PFSK-1 (cell line): ENCODE data around the gene ANKS1B.

Experiments used
- FOXP2 ChIP-seq: optimal IDR thresholded peaks from 2 replicates; pipeline ENCODE3; 2011; ENCODE audit warnings: borderline replicate concordance, control low read depth, inconsistent platforms; ENCODE audit not compliant: insufficient read depth; ENCODE audit errors: extremely low read length, extremely low read depth
- POLR2AphosphoS5 ChIP-seq: IDR thresholded peaks from 2 replicates; pipeline ENCODE4 v1.6.1; 2012; ENCODE audit warnings: low read depth, mild to moderate bottlenecking, control low read depth, low read length, moderate library complexity
- SIN3A ChIP-seq: IDR thresholded peaks from 2 replicates; pipeline ENCODE4 v1.6.1; 2012; ENCODE audit warnings: mild to moderate bottlenecking, low read length, moderate library complexity, borderline replicate concordance; ENCODE audit not compliant: insufficient read depth
- TAF1 ChIP-seq: IDR thresholded peaks from 2 replicates; pipeline ENCODE4 v1.6.1; 2012; ENCODE audit warnings: low read length, control low read depth, borderline replicate concordance; ENCODE audit not compliant: insufficient read depth
- TF ChIP-seq, protein P1 (sequence below), 2 experiments: IDR thresholded peaks; 2 replicates each; pipeline versions ENCODE4 v1.6.1 to v1.8.0; 2011 to 2012; ENCODE audit warnings: low read depth in 2 of 2, low read length in 2 of 2, control low read depth in 1 of 2, inconsistent platforms in 1 of 2, mild to moderate bottlenecking in 1 of 2, moderate library complexity in 1 of 2; ENCODE audit not compliant: insufficient read depth in 1 of 2

DNA sequence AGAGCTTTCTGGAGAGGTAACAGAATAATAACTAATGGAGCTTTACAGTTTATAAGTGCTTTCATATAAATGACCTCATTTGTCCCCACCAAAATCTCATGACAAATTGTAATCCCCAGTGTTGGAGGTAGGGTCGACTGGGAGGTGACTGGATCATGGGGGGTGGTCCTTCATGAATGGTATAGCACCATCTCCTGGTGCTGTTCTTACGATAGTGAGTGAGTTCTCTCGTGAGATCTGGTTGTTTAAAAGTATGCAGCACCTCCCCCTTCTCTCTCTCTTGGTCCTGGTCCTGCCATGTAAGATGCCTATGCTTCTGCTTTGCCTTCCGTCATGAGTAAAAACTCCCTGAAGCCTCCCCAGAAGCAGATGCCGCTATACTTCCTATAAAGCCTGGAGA lies 760.5 kb downstream of the ANKS1B start:
- TF ChIP-seq POLR2AphosphoS5 (no peak), TAF1 (no peak), SIN3A (no peak), FOXP2 (no peak)
- TF ChIP-seq, protein P1, sequence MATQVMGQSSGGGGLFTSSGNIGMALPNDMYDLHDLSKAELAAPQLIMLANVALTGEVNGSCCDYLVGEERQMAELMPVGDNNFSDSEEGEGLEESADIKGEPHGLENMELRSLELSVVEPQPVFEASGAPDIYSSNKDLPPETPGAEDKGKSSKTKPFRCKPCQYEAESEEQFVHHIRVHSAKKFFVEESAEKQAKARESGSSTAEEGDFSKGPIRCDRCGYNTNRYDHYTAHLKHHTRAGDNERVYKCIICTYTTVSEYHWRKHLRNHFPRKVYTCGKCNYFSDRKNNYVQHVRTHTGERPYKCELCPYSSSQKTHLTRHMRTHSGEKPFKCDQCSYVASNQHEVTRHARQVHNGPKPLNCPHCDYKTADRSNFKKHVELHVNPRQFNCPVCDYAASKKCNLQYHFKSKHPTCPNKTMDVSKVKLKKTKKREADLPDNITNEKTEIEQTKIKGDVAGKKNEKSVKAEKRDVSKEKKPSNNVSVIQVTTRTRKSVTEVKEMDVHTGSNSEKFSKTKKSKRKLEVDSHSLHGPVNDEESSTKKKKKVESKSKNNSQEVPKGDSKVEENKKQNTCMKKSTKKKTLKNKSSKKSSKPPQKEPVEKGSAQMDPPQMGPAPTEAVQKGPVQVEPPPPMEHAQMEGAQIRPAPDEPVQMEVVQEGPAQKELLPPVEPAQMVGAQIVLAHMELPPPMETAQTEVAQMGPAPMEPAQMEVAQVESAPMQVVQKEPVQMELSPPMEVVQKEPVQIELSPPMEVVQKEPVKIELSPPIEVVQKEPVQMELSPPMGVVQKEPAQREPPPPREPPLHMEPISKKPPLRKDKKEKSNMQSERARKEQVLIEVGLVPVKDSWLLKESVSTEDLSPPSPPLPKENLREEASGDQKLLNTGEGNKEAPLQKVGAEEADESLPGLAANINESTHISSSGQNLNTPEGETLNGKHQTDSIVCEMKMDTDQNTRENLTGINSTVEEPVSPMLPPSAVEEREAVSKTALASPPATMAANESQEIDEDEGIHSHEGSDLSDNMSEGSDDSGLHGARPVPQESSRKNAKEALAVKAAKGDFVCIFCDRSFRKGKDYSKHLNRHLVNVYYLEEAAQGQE (IDR thresholded peaks at IDR 0.05; ENCODE audit: insufficient read depth in 1 of 2, low read depth in 2 of 2, low read length in 2 of 2), result no peak
